Measurements from ENCODE around the gene NAA40. TPM values are rescaled to one million over a fixed set of nuclear protein-coding genes. Genes with fewer than 3 reads are reported as not detected.
A peak's percentile ranks its signal among the peaks of the same experiment; 100 is the strongest.

Gene NAA40
- total RNA-seq, 1 donor from 2014 or later, result 64.5 TPM

- Mint-ChIP-seq H3K4me3 (no peak overlapping the region), H3K9me3 (no peaks in the 10 kb centered on the region), H3K27me3 (ENCODE audit: low read depth) (no peaks in the 10 kb centered on the region), H3K27ac (ENCODE audit: unreplicated experiment) (peak overlapping the region; percentile 94), H3K4me1 (peaks cover 18% of the 10 kb centered on the region), H3K36me3 (ENCODE audit: low read depth) (no peaks in the 10 kb centered on the region)
- TF ChIP-seq CTCF (conservative IDR thresholded peaks at IDR 0.05), result no peak
- no peak for DNase-seq (ENCODE audit: low read depth, low spot score)
These were observed 7.8 kb upstream of the NAA40 start for GRCh38 chr11:63931045-63931444.

GRCh38 chr11:63931876-63932275 lies 6.9 kb upstream of the NAA40 start:
- Mint-ChIP-seq H3K27ac (ENCODE audit: unreplicated experiment) (peak overlapping the region; percentile 53), H3K4me1 (peaks cover 18% of the 10 kb centered on the region), H3K27me3 (ENCODE audit: low read depth) (no peaks in the 10 kb centered on the region), H3K9me3 (no peaks in the 10 kb centered on the region), H3K36me3 (ENCODE audit: low read depth) (no peaks in the 10 kb centered on the region), H3K4me3 (no peak overlapping the region)
- TF ChIP-seq CTCF (conservative IDR thresholded peaks at IDR 0.05), result no peak
- DNase-seq (ENCODE audit: low read depth, low spot score), result no peak

- H3K4me3 Mint-ChIP-seq, result peak overlapping the region; percentile 4
- peaks cover 28% of the 10 kb centered on the region for H3K4me1 Mint-ChIP-seq
- no peak for TF ChIP-seq CTCF (conservative IDR thresholded peaks at IDR 0.05)
- no peaks in the 10 kb centered on the region for H3K27me3 Mint-ChIP-seq (ENCODE audit: low read depth)
- DNase-seq (ENCODE audit: low read depth, low spot score), result no peak
- H3K36me3 Mint-ChIP-seq (ENCODE audit: low read depth), result no peaks in the 10 kb centered on the region
- no peaks in the 10 kb centered on the region for H3K9me3 Mint-ChIP-seq
- no peak overlapping the region for H3K27ac Mint-ChIP-seq (ENCODE audit: unreplicated experiment)
These were observed 5.3 kb upstream of the NAA40 start for GRCh38 chr11:63933459-63933858.

GRCh38 chr11:63937713-63938478 lies 906 bp upstream of the NAA40 start:
- peak overlapping the region; percentile 89 for H3K4me3 Mint-ChIP-seq
- no peaks in the 10 kb centered on the region for H3K9me3 Mint-ChIP-seq

GRCh38 chr11:63939397-63939891 lies 642 bp downstream of the NAA40 start:
- DNase-seq (ENCODE audit: low read depth, low spot score), result no peak
- Mint-ChIP-seq H3K27ac (ENCODE audit: unreplicated experiment) (peak overlapping the region; percentile 88), H3K36me3 (ENCODE audit: low read depth) (no peaks in the 10 kb centered on the region), H3K4me3 (peak overlapping the region; percentile 89), H3K27me3 (ENCODE audit: low read depth) (no peaks in the 10 kb centered on the region), H3K9me3 (no peaks in the 10 kb centered on the region), H3K4me1 (peaks cover 47% of the 10 kb centered on the region)
- TF ChIP-seq CTCF (conservative IDR thresholded peaks at IDR 0.05), result no peak

More at GRCh38 chr11:63937713-63938478, 906 bp upstream of the NAA40 start:
- Mint-ChIP-seq H3K36me3 (ENCODE audit: low read depth) (no peaks in the 10 kb centered on the region), H3K4me1 (peaks cover 42% of the 10 kb centered on the region), H3K27me3 (ENCODE audit: low read depth) (no peaks in the 10 kb centered on the region), H3K27ac (ENCODE audit: unreplicated experiment) (no peak overlapping the region)
- DNase-seq (ENCODE audit: low read depth, low spot score), result no peak
- TF ChIP-seq CTCF (conservative IDR thresholded peaks at IDR 0.05), result no peak

All from neural crest cell (in vitro differentiated cells).